ENCODE data around the gene TXNDC2.

TXNDC2 gene

GRCh38 chr18:9860682-9861081 lies 25.1 kb upstream of the TXNDC2 start:
- Histone ChIP-seq H3K27me3 (ENCODE audit: control insufficient read depth in 1 of 2, insufficient read depth in 2 of 2, low read length in 2 of 2) (no peaks in the 10 kb centered on the region), H3K9ac (ENCODE audit: low read length in 2 of 2) (no peak overlapping the region), H3K4me1 (ENCODE audit: control insufficient read depth, insufficient read depth, low read length) (peaks cover 9% of the 10 kb centered on the region), H3K27ac (ENCODE audit: low read length) (no peak overlapping the region), H3K9me3 (ENCODE audit: control insufficient read depth in 2 of 2, low read length in 2 of 2) (no peaks in the 10 kb centered on the region), H3K36me3 (ENCODE audit: control insufficient read depth in 2 of 2, insufficient read depth in 2 of 2, low read length in 2 of 2) (peaks cover 10 to 20% of the 10 kb centered on the region in 2 donors), H3K4me3 (ENCODE audit: low read length in 2 of 2) (no peak overlapping the region)

- H3K36me3 ChIP-seq (ENCODE audit: control insufficient read depth in 2 of 2, insufficient read depth in 2 of 2, low read length in 2 of 2) = peaks cover 10 to 20% of the 10 kb centered on the region in 2 donors
- no peaks in the 10 kb centered on the region for H3K27me3 ChIP-seq (ENCODE audit: control insufficient read depth in 1 of 2, insufficient read depth in 2 of 2, low read length in 2 of 2)
- no peak overlapping the region for H3K9ac ChIP-seq (ENCODE audit: low read length in 2 of 2)
- H3K4me1 ChIP-seq (ENCODE audit: control insufficient read depth, insufficient read depth, low read length) = peaks cover 5% of the 10 kb centered on the region
- H3K27ac ChIP-seq (ENCODE audit: low read length) = no peak overlapping the region
- no peaks in the 10 kb centered on the region for H3K9me3 ChIP-seq (ENCODE audit: control insufficient read depth in 2 of 2, low read length in 2 of 2)
- no peak overlapping the region for H3K4me3 ChIP-seq (ENCODE audit: low read length in 2 of 2)
Measured at GRCh38 chr18:9861157-9861556, 24.6 kb upstream of the TXNDC2 start.

GRCh38 chr18:9861933-9862332 lies 23.8 kb upstream of the TXNDC2 start:
- Histone ChIP-seq H3K27me3 (ENCODE audit: control insufficient read depth in 1 of 2, insufficient read depth in 2 of 2, low read length in 2 of 2) (no peaks in the 10 kb centered on the region), H3K27ac (ENCODE audit: low read length) (no peak overlapping the region), H3K4me3 (ENCODE audit: low read length in 2 of 2) (no peak overlapping the region), H3K4me1 (ENCODE audit: control insufficient read depth, insufficient read depth, low read length) (no peaks in the 10 kb centered on the region), H3K36me3 (ENCODE audit: control insufficient read depth in 2 of 2, insufficient read depth in 2 of 2, low read length in 2 of 2) (peaks cover 10 to 20% of the 10 kb centered on the region in 2 donors), H3K9ac (ENCODE audit: low read length in 2 of 2) (no peak overlapping the region), H3K9me3 (ENCODE audit: control insufficient read depth in 2 of 2, low read length in 2 of 2) (no peaks in the 10 kb centered on the region)

- H3K9me3 ChIP-seq (ENCODE audit: control insufficient read depth in 2 of 2, low read length in 2 of 2) = no peaks in the 10 kb centered on the region
- H3K27me3 ChIP-seq (ENCODE audit: control insufficient read depth in 1 of 2, insufficient read depth in 2 of 2, low read length in 2 of 2) = no peaks in the 10 kb centered on the region
- H3K4me1 ChIP-seq (ENCODE audit: control insufficient read depth, insufficient read depth, low read length) = no peaks in the 10 kb centered on the region
- H3K9ac ChIP-seq (ENCODE audit: low read length in 2 of 2) = no peak overlapping the region
- no peak overlapping the region for H3K4me3 ChIP-seq (ENCODE audit: low read length in 2 of 2)
- peaks cover 10 to 20% of the 10 kb centered on the region in 2 donors for H3K36me3 ChIP-seq (ENCODE audit: control insufficient read depth in 2 of 2, insufficient read depth in 2 of 2, low read length in 2 of 2)
- no peak overlapping the region for H3K27ac ChIP-seq (ENCODE audit: low read length)
Measured at GRCh38 chr18:9862686-9863085, 23.1 kb upstream of the TXNDC2 start.

- H3K27ac ChIP-seq (ENCODE audit: low read length) = no peak overlapping the region
- H3K9me3 ChIP-seq (ENCODE audit: control insufficient read depth in 2 of 2, low read length in 2 of 2) = no peaks in the 10 kb centered on the region
- no peaks in the 10 kb centered on the region for H3K27me3 ChIP-seq (ENCODE audit: control insufficient read depth in 1 of 2, insufficient read depth in 2 of 2, low read length in 2 of 2)
- no peaks in the 10 kb centered on the region for H3K4me1 ChIP-seq (ENCODE audit: control insufficient read depth, insufficient read depth, low read length)
- no peak overlapping the region for H3K9ac ChIP-seq (ENCODE audit: low read length in 2 of 2)
- peaks cover 10 to 20% of the 10 kb centered on the region in 2 donors for H3K36me3 ChIP-seq (ENCODE audit: control insufficient read depth in 2 of 2, insufficient read depth in 2 of 2, low read length in 2 of 2)
- no peak overlapping the region for H3K4me3 ChIP-seq (ENCODE audit: low read length in 2 of 2)
Measured at GRCh38 chr18:9863282-9863681, 22.5 kb upstream of the TXNDC2 start.

GRCh38 chr18:9865764-9866490 lies 19.8 kb upstream of the TXNDC2 start:
- peaks cover 7 to 10% of the 10 kb centered on the region in 2 donors for H3K36me3 ChIP-seq (ENCODE audit: control insufficient read depth in 2 of 2, insufficient read depth in 2 of 2, low read length in 2 of 2)
- peaks cover 7% of the 10 kb centered on the region for H3K4me1 ChIP-seq (ENCODE audit: control insufficient read depth, insufficient read depth, low read length)
- no peaks in the 10 kb centered on the region for H3K9me3 ChIP-seq (ENCODE audit: control insufficient read depth in 2 of 2, low read length in 2 of 2)
- H3K27me3 ChIP-seq (ENCODE audit: control insufficient read depth in 1 of 2, insufficient read depth in 2 of 2, low read length in 2 of 2) = no peaks in the 10 kb centered on the region
- H3K27ac ChIP-seq (ENCODE audit: low read length) = no peak overlapping the region
- H3K4me3 ChIP-seq (ENCODE audit: low read length in 2 of 2) = no peak overlapping the region
- no peak overlapping the region for H3K9ac ChIP-seq (ENCODE audit: low read length in 2 of 2)

GRCh38 chr18:9866627-9867026 lies 19.1 kb upstream of the TXNDC2 start:
- peaks cover 5 to 10% of the 10 kb centered on the region in 2 donors for H3K36me3 ChIP-seq (ENCODE audit: control insufficient read depth in 2 of 2, insufficient read depth in 2 of 2, low read length in 2 of 2)
- no peak overlapping the region for H3K27ac ChIP-seq (ENCODE audit: low read length)
- peaks cover 7% of the 10 kb centered on the region for H3K4me1 ChIP-seq (ENCODE audit: control insufficient read depth, insufficient read depth, low read length)
- no peaks in the 10 kb centered on the region for H3K27me3 ChIP-seq (ENCODE audit: control insufficient read depth in 1 of 2, insufficient read depth in 2 of 2, low read length in 2 of 2)
- H3K4me3 ChIP-seq (ENCODE audit: low read length in 2 of 2) = no peak overlapping the region
- no peaks in the 10 kb centered on the region for H3K9me3 ChIP-seq (ENCODE audit: control insufficient read depth in 2 of 2, low read length in 2 of 2)
- no peak overlapping the region for H3K9ac ChIP-seq (ENCODE audit: low read length in 2 of 2)

- no peaks in the 10 kb centered on the region for H3K9me3 ChIP-seq (ENCODE audit: control insufficient read depth in 2 of 2, low read length in 2 of 2)
- peaks cover 7% of the 10 kb centered on the region for H3K4me1 ChIP-seq (ENCODE audit: control insufficient read depth, insufficient read depth, low read length)
- no peak overlapping the region for H3K27ac ChIP-seq (ENCODE audit: low read length)
- H3K9ac ChIP-seq (ENCODE audit: low read length in 2 of 2) = no peak overlapping the region
- no peaks in the 10 kb centered on the region for H3K27me3 ChIP-seq (ENCODE audit: control insufficient read depth in 1 of 2, insufficient read depth in 2 of 2, low read length in 2 of 2)
- H3K36me3 ChIP-seq (ENCODE audit: control insufficient read depth in 2 of 2, insufficient read depth in 2 of 2, low read length in 2 of 2) = peaks cover 5 to 9% of the 10 kb centered on the region in 2 donors
- H3K4me3 ChIP-seq (ENCODE audit: low read length in 2 of 2) = no peak overlapping the region
Measured at GRCh38 chr18:9867071-9867594, 18.6 kb upstream of the TXNDC2 start.

GRCh38 chr18:9868857-9869714 lies 16.7 kb upstream of the TXNDC2 start:
- no peaks in the 10 kb centered on the region for H3K9me3 ChIP-seq (ENCODE audit: control insufficient read depth in 2 of 2, low read length in 2 of 2)
- H3K9ac ChIP-seq (ENCODE audit: low read length in 2 of 2) = no peak overlapping the region
- H3K27me3 ChIP-seq (ENCODE audit: control insufficient read depth in 1 of 2, insufficient read depth in 2 of 2, low read length in 2 of 2) = no peaks in the 10 kb centered on the region
- no peaks in the 10 kb centered on the region for H3K36me3 ChIP-seq (ENCODE audit: control insufficient read depth in 2 of 2, insufficient read depth in 2 of 2, low read length in 2 of 2)
- H3K4me3 ChIP-seq (ENCODE audit: low read length in 2 of 2) = no peak overlapping the region
- H3K27ac ChIP-seq (ENCODE audit: low read length) = no peak overlapping the region
- peaks cover 7% of the 10 kb centered on the region for H3K4me1 ChIP-seq (ENCODE audit: control insufficient read depth, insufficient read depth, low read length)

- no peak overlapping the region for H3K27ac ChIP-seq (ENCODE audit: low read length)
- no peaks in the 10 kb centered on the region for H3K36me3 ChIP-seq (ENCODE audit: control insufficient read depth in 2 of 2, insufficient read depth in 2 of 2, low read length in 2 of 2)
Measured at GRCh38 chr18:9869715-9870430, 15.9 kb upstream of the TXNDC2 start.

More at GRCh38 chr18:9869715-9870430, 15.9 kb upstream of the TXNDC2 start:
- peak overlapping the region in 1 of 2 donors; percentile 6 for H3K9ac ChIP-seq (ENCODE audit: low read length in 2 of 2)
- no peak overlapping the region for H3K4me3 ChIP-seq (ENCODE audit: low read length in 2 of 2)
- H3K4me1 ChIP-seq (ENCODE audit: control insufficient read depth, insufficient read depth, low read length) = peaks cover 7% of the 10 kb centered on the region
- H3K9me3 ChIP-seq (ENCODE audit: control insufficient read depth in 2 of 2, low read length in 2 of 2) = no peaks in the 10 kb centered on the region
- H3K27me3 ChIP-seq (ENCODE audit: control insufficient read depth in 1 of 2, insufficient read depth in 2 of 2, low read length in 2 of 2) = no peaks in the 10 kb centered on the region

All from stomach smooth muscle (tissue), 2 donors.